ENCODE measurements around the gene BFSP2.
"Not testable (repeated sequence)": the region's sequence is repeated elsewhere in the genome, so short reads cannot be mapped to it uniquely, and the experiment has no call there.

The BFSP2 gene

DNA sequence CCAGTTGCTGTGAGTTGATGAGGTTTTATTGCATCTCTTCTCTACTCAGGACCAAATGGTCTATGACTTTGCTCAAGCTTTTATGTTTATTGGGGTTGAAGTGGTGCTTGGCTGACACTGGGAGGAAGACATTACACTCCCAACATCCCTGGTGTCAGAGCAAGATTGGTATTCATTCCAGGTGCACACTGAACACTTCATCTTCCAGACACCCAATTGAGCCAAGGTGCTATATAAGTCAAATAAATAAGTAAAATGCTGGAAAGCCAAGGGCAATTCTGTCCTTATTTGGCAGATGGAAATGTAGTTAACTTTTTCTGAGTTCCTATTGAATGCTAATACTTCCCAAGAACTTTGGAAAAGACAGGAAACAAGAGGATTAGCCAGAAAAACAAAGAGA, 120.4 kb downstream of the BFSP2 start:
- Mint-ChIP-seq H3K9me3 (no peaks in the 10 kb centered on the region), H3K27me3 (no peaks in the 10 kb centered on the region), H3K36me3 (ENCODE audit: insufficient read depth) (no peaks in the 10 kb centered on the region), H3K4me1 (ENCODE audit: low read depth in 2 of 2) (no peaks in the 10 kb centered on the region), H3K27ac (no peak overlapping the region), H3K4me3 (no peak overlapping the region)
- ATAC-seq (replicated peaks) (no peak), DNase-seq (no peak)

DNA sequence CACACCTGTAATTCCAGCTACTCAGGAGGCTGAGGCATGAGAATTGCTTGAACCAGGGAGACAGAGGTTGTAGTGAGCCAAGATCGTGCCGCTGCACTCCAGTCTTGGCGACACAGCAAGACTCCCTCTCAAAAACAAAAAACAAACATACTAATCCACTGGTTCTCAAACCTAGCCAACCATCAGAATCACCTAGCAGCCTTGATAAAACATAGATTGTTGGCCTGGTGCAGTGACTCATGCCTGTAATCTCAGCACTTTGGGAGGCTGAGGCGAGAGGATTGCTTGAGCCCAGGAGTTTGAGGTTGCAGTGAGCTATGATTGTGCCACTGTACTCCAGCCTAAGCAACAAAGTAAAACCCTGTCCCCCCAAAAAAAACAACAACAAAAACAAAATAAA, 121.1 kb downstream of the BFSP2 start:
- H3K4me1 Mint-ChIP-seq (ENCODE audit: low read depth in 2 of 2); H3K36me3 Mint-ChIP-seq (ENCODE audit: insufficient read depth); H3K4me3 Mint-ChIP-seq; H3K27ac Mint-ChIP-seq; DNase-seq; ATAC-seq (replicated peaks); H3K9me3 Mint-ChIP-seq; H3K27me3 Mint-ChIP-seq: not testable (repeated sequence)

GRCh38 chr3:133521946-133522345, 122.1 kb downstream of the BFSP2 start:
- no peaks in the 10 kb centered on the region for H3K4me1 Mint-ChIP-seq (ENCODE audit: low read depth in 2 of 2)
- no peaks in the 10 kb centered on the region for H3K9me3 Mint-ChIP-seq
- DNase-seq (no peak), ATAC-seq (replicated peaks) (no peak)
- no peak overlapping the region for H3K27ac Mint-ChIP-seq
- no peaks in the 10 kb centered on the region for H3K36me3 Mint-ChIP-seq (ENCODE audit: insufficient read depth)
- H3K4me3 Mint-ChIP-seq = no peak overlapping the region
- H3K27me3 Mint-ChIP-seq = peaks cover 0 to under 1% of the 10 kb centered on the region in 2 donors

- not testable (repeated sequence) for H3K9me3 Mint-ChIP-seq; H3K4me1 Mint-ChIP-seq (ENCODE audit: low read depth in 2 of 2); H3K36me3 Mint-ChIP-seq (ENCODE audit: insufficient read depth); H3K27ac Mint-ChIP-seq; H3K27me3 Mint-ChIP-seq; ATAC-seq (replicated peaks); DNase-seq; H3K4me3 Mint-ChIP-seq
Measured at GRCh38 chr3:133523758-133524157, 123.9 kb downstream of the BFSP2 start.

Measured in effector memory CD8-positive, alpha-beta T cell (primary cell).